ENCODE data around the gene USP2. TPM values are rescaled to one million over a fixed set of nuclear protein-coding genes. Genes with fewer than 3 reads are reported as not detected.

The USP2 gene
- total RNA-seq, 1 experiment from 2014 or later = 5.7 TPM

DNA sequence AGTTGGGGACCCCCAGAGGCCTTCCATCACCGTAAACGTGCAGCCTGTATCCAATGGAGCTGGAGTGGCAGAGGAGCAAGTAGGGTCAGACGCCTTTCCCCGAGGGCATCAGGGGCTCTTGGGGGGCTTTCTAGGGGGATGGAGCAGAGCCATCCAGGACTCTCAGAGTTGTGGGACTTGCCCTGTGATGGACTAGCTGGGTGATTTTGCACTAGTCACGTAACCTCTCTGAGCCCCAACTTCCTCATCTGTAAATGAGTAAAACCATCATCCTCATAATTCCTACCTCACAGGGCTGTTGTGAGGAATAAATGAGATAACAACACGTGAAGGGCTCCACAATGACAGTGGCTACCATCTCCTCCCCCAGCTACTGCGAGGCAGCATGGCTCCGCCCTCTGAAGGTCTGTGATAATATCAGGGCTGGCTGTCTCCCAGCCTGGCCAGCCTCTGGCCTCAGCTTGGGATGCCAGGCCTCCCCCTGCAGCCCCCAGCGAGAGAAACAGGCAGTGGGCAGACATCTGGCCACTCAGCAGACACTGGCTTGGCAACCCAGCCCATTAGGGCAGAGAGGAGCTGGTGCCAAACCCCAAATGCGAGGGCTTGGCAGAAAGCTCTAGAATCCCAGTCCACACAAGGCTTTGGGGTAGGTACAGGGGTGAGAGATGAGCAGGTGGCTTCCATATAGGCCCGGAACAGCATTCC, 6.7 kb downstream of the USP2 start:
- Mint-ChIP-seq H3K27me3 (ENCODE audit: low read depth) (peaks cover 9% of the 10 kb centered on the region), H3K36me3 (ENCODE audit: insufficient read depth in 1 of 3, low read depth in 3 of 3) (peaks cover 0 to 3% (median 0%) of the 10 kb centered on the region in 3 experiments; a peak in 1 of 7 replicates), H3K4me3 (no peak overlapping the region), H3K27ac (no peak overlapping the region), H3K9me3 (no peaks in the 10 kb centered on the region), H3K4me1 (peaks cover 69 to 76% of the 10 kb centered on the region in 2 experiments)
- WGBS (ENCODE audit: extremely low coverage, insufficient read length, low lambda C conversion rate) = no CpG with 5 or more reads among the region's 11 CpGs
- Histone ChIP-seq H3T11ph (ENCODE audit: low read length) (no peak overlapping the region), H2BK5ac (ENCODE audit: insufficient read length, low read length) (no peak overlapping the region), H3K4me1 (ENCODE audit: insufficient read depth, low read length) (peaks cover 2% of the 10 kb centered on the region; the same call in 1 of the 2 replicates), H4K5ac (ENCODE audit: insufficient read length, low read depth, low read length) (no peak overlapping the region), H2BK15ac (ENCODE audit: low read depth, low read length) (no peak overlapping the region), H3K27me3 (ENCODE audit: insufficient read depth, low read length) (no peaks in the 10 kb centered on the region), H3K9me3 (ENCODE audit: control insufficient read depth, low read depth, low read length) (no peaks in the 10 kb centered on the region), H3K4me2 (ENCODE audit: insufficient read depth, insufficient read length, low read length) (no peak overlapping the region), H3K9ac (ENCODE audit: extremely low read depth, insufficient read length, low read length) (no peak overlapping the region), H3K23ac (ENCODE audit: insufficient read length, low read depth, low read length) (no peak overlapping the region), H4K8ac (replicated peaks; ENCODE audit: insufficient read length, low read depth, low read length) (no peak overlapping the region), H3K4ac (ENCODE audit: low read depth, low read length) (no peak overlapping the region), H3K56ac (ENCODE audit: insufficient read length, low read depth, low read length) (no peak overlapping the region), H2BK12ac (ENCODE audit: insufficient read length, low read depth, low read length) (no peak overlapping the region), H3K14ac (ENCODE audit: insufficient read depth, low read length) (no peak overlapping the region), H3K18ac (ENCODE audit: insufficient read length, low read depth, low read length) (no peak overlapping the region), H3K79me2 (ENCODE audit: insufficient read depth, low read length) (no peaks in the 10 kb centered on the region), H3K79me1 (ENCODE audit: insufficient read depth, low read depth, low read length, poor library complexity, severe bottlenecking) (no peaks in the 10 kb centered on the region), H3K27ac (ENCODE audit: insufficient read length, low read depth, low read length) (no peak overlapping the region), H2AK5ac (ENCODE audit: insufficient read length, low read length) (no peak overlapping the region), H2AFZ (ENCODE audit: low read length) (no peak overlapping the region), H4K20me1 (ENCODE audit: control insufficient read depth, insufficient read depth, insufficient read length) (no peaks in the 10 kb centered on the region), H4K91ac (ENCODE audit: insufficient read length, low read depth, low read length) (no peak overlapping the region), H2BK20ac (ENCODE audit: low read depth, low read length, poor library complexity, severe bottlenecking) (no peak overlapping the region), H2BK120ac (ENCODE audit: low read depth, low read length, poor library complexity, severe bottlenecking) (no peak overlapping the region), H3K23me2 (ENCODE audit: insufficient read length, low read depth, low read length, poor library complexity, severe bottlenecking) (no peaks in the 10 kb centered on the region)
- peak; percentile 26 for DNase-seq
- TF ChIP-seq, protein P1, sequence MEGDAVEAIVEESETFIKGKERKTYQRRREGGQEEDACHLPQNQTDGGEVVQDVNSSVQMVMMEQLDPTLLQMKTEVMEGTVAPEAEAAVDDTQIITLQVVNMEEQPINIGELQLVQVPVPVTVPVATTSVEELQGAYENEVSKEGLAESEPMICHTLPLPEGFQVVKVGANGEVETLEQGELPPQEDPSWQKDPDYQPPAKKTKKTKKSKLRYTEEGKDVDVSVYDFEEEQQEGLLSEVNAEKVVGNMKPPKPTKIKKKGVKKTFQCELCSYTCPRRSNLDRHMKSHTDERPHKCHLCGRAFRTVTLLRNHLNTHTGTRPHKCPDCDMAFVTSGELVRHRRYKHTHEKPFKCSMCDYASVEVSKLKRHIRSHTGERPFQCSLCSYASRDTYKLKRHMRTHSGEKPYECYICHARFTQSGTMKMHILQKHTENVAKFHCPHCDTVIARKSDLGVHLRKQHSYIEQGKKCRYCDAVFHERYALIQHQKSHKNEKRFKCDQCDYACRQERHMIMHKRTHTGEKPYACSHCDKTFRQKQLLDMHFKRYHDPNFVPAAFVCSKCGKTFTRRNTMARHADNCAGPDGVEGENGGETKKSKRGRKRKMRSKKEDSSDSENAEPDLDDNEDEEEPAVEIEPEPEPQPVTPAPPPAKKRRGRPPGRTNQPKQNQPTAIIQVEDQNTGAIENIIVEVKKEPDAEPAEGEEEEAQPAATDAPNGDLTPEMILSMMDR (conservative IDR thresholded peaks at IDR 0.05) = no peak
